HG03025 (cell line): Measurements from ENCODE around the gene CRB2.

Experiments
- ATAC-seq: cut with Tn5 transposase; IDR thresholded peaks from one replicate; pipeline ENCODE4 v1.9.1; 2021; ENCODE audit warnings: mild to moderate bottlenecking, moderate library complexity; ENCODE audit not compliant: unreplicated experiment, low FRiP score

The CRB2 gene

GRCh38 chr9:123377211-123377971, 21.4 kb downstream of the CRB2 start:
- ATAC-seq: no peak

- no peak for ATAC-seq
These were observed 22.0 kb downstream of the CRB2 start for GRCh38 chr9:123378025-123378424.

GRCh38 chr9:123378956-123379660, 23.1 kb downstream of the CRB2 start:
- no peak for ATAC-seq

DNA sequence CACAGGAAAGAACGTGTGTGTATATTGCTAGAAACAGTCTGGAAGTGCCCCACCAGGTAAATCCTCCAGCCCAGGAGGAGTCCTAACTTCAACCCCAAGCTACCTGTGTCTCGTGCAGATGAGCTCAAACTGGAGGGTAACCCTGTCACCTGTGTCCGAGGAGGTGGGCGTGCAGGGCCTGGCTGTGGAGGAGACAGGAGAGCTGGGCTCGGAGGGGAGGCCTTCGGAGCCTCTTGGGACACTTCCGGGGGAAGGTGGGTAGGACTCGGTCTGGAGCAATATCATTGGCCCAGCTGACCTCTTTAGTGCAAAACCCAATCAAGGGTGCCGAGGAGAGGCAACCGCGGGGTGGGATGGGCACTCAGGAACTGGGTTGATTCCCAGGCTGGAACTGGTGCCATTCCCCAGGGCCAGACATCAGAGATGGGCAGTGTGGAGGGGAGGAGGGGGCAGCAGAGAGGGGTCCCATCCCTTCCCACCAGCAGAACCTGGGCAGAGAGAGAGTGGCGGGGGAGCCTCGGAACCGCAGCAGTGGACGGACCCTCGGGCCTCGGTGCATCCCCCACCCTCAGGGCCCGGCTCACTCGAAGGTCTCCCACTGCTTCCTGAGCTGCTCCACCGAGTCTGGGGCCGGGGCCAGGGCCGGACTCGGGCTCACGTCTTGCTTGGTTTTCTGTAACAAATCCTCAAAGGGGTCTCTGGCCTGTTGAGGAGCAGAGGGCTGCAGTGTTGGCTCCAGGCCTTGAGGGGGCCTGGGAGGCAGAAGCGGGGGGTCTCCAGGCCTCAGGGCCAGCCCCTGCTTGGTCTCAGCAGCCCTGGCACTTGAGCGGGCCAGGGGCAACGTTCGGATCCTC, 25.1 kb downstream of the CRB2 start:
- ATAC-seq: no peak

DNA sequence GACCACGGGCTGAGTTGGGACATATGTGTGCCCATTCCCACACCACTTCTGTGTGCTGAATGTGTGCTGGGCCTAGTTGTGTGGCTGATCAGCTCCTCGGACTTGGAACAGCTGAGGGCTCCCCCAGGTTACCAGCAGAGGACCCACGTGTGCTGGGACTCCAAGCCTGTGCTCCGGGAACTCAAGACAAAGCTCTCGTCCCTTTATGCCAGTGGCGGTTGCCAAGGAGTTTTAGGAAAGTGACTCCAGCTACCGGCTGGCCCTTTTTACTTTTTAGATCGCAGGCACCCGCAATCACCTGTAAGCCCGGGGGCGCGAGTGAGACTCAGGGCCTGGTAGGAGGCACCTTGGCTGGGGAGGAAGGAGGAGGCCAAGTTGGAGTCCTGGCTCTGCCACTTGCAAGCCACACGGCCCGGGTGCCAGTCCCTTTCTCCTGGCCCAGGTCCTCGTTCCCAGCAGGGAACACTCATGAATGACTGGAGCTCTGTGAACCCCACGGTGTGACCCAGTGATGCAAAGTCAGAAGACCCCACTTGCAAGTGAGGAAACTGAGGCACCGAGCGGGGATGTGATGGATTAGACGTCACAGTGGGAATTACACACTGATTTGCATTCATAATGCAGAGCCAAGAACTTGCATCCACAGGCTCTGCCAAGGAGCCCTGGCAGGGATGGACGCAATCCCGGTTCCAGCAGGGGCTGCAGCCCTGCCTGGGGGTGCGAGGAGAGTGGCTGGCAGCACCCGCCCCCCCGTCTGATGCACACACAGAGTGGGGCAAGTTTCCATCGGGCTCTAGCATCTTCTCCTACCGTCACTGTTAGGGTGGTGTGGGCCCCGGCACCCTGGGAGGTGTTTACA, 26.9 kb downstream of the CRB2 start:
- ATAC-seq: no peak

GRCh38 chr9:123383512-123384170, 27.6 kb downstream of the CRB2 start:
- no peak for ATAC-seq

DNA sequence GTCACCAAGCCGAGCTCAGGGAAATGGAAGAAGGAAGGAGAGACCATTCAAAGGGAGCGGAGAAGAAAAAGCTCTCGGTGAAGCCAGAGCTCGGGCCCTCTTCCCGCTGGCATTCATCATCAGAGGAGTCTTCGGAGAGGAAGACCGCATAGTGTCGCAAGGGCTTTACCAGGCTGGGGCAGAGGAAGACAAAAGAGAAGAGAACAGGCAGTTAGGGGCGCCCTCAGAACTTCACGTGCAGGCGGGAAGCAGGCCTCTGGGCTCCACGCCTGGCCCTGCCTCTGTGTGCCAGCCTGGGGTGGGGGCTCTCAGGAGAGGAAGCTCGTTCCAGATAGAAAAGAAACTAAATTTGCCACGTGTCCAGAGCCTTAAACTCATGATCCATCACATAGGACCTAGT, 31.7 kb downstream of the CRB2 start:
- ATAC-seq: no peak

DNA sequence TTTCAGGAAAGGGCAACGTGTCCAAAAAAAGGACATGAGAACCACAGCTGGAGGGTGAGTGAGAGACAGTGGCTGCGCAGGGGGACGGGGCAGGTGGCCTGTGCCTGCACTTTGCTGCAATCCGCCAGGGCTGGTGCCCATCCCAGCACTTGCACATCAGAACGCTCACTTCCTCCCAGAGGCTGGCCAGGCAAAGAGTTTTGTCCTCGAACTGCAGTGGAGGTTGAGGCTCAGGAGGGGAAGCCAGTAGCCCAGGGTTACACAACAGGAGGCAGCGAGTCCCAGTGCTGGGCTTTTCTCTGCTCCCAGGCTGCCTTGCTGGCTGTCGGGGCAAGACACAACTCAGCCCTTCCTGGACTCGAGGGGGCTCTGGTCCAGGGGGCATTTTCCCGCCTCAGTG, 33.1 kb downstream of the CRB2 start:
- ATAC-seq: no peak

GRCh38 chr9:123389698-123390097, 33.7 kb downstream of the CRB2 start:
- no peak for ATAC-seq

- ATAC-seq: no peak
These were observed 34.5 kb downstream of the CRB2 start for GRCh38 chr9:123390337-123391135.

GRCh38 chr9:123391233-123391632, 35.2 kb downstream of the CRB2 start:
- no peak for ATAC-seq

GRCh38 chr9:123391946-123392345, 35.9 kb downstream of the CRB2 start:
- ATAC-seq: no peak

DNA sequence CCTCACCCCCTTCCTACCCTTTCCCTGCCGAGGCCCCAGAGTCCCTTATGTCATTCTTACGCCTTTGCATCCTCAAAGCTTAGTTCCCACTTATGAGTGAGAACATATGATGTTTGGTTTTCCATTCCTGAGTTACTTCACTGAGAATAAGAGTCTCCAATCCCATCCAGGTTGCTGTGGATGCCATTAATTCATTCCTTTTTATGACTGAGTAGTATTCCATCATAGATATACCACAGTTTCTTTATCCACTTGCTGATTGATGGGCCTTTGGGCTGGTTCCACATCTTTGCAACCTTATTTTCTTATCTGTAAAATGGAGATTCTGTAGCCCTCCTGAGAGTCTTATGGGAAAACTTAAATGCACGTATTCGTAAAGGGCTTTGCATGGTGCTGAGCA, 36.8 kb downstream of the CRB2 start:
- ATAC-seq: no peak

- ATAC-seq: no peak
These were observed 38.6 kb downstream of the CRB2 start for GRCh38 chr9:123394291-123395235.

- ATAC-seq: no peak
These were observed 39.3 kb downstream of the CRB2 start for GRCh38 chr9:123395276-123395688.

DNA sequence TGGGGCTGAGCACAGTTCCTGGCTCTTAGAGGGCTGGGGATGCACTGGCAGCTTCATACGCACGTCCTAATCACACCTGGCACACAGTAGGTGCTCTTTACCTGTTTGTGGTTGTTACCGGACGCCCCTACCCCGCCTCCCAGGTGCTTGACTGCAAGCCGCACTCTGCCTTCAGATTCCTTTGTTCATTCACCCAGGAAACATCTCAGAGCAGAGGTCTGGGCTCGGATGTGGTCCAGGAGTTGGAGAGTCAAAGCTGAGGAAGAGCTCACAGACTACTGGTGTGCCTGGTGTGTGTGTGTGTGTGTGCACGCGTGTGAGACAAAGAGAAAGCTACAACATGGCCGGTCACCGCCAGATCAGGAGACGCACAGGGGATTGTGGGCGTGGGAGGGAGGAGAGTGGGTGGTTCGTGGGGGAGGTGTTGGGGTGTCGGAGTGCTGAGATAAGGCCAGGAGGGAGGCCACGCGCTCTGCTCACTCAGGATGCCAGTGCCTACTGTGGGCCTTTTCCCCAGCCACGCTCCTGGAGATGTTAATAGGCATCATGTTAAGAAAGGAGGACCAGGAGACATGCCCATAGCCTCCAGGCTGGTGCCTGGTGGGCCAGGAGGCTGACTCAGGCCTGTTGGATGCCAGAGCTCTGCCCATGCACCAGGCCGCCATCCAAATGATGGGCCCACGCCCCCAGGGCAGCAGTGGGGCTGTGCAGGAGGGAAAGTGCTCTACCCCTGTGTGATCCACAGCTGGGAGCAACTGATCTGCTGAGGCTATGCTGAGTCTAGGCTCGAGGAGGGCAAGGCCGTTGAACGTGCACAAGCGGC, 39.9 kb downstream of the CRB2 start:
- ATAC-seq: no peak

GRCh38 chr9:123397975-123398374, 42.0 kb downstream of the CRB2 start:
- no peak for ATAC-seq
